GM21423 (cell line): Measurements from ENCODE around the gene STT3B.

Source experiments
- ATAC-seq: cut with Tn5 transposase; IDR thresholded peaks from one replicate; pipeline ENCODE4 v1.9.1; 2021; ENCODE audit warnings: mild to moderate bottlenecking, moderate library complexity; ENCODE audit not compliant: unreplicated experiment

The STT3B gene

GRCh38 chr3:31546725-31547124 lies 14.0 kb downstream of the STT3B start:
- ATAC-seq: no peak

- no peak for ATAC-seq
Observed at GRCh38 chr3:31550452-31551251, 17.9 kb downstream of the STT3B start.

GRCh38 chr3:31551646-31552045 lies 18.9 kb downstream of the STT3B start:
- no peak for ATAC-seq

GRCh38 chr3:31552103-31552502 lies 19.4 kb downstream of the STT3B start:
- no peak for ATAC-seq

- no peak for ATAC-seq
Observed at GRCh38 chr3:31553258-31553657, 20.5 kb downstream of the STT3B start.

GRCh38 chr3:31555204-31555603 lies 22.5 kb downstream of the STT3B start:
- ATAC-seq: no peak

- ATAC-seq: no peak
Observed at GRCh38 chr3:31559872-31560534, 27.3 kb downstream of the STT3B start.

GRCh38 chr3:31561891-31562290 lies 29.2 kb downstream of the STT3B start:
- no peak for ATAC-seq

- no peak for ATAC-seq
Observed at GRCh38 chr3:31562525-31562924, 29.8 kb downstream of the STT3B start.

- no peak for ATAC-seq
Observed at GRCh38 chr3:31565288-31565687, 32.6 kb downstream of the STT3B start.

- ATAC-seq: no peak
Observed at GRCh38 chr3:31567036-31567435, 34.3 kb downstream of the STT3B start.

GRCh38 chr3:31568649-31569048 lies 35.9 kb downstream of the STT3B start:
- ATAC-seq: no peak

- ATAC-seq: no peak
Observed at GRCh38 chr3:31571325-31571724, 38.6 kb downstream of the STT3B start.

GRCh38 chr3:31572236-31573004 lies 39.7 kb downstream of the STT3B start:
- ATAC-seq: no peak

- peak; percentile 41 for ATAC-seq
Observed at GRCh38 chr3:31573036-31573779, 40.5 kb downstream of the STT3B start.

GRCh38 chr3:31575448-31575847 lies 42.7 kb downstream of the STT3B start:
- ATAC-seq: no peak

GRCh38 chr3:31576521-31576920 lies 43.8 kb downstream of the STT3B start:
- ATAC-seq: no peak

- ATAC-seq: no peak
Observed at GRCh38 chr3:31577232-31577631, 44.5 kb downstream of the STT3B start.

GRCh38 chr3:31579828-31580227 lies 47.1 kb downstream of the STT3B start:
- no peak for ATAC-seq

- no peak for ATAC-seq
Observed at GRCh38 chr3:31580645-31581044, 47.9 kb downstream of the STT3B start.

- no peak for ATAC-seq
Observed at GRCh38 chr3:31581660-31582059, 48.9 kb downstream of the STT3B start.
